ENCODE data around the gene PMVK. TPM values are rescaled to one million over a fixed set of nuclear protein-coding genes. Genes with fewer than 3 reads are reported as not detected.

The PMVK gene
- total and polyA plus RNA-seq, 10 of the 15 experiments (the other 5 are each of a cell fraction or from before 2014, with no cell fraction given) = 6.0 to 121 (median 49.4) TPM

- TF ChIP-seq, protein P1, sequence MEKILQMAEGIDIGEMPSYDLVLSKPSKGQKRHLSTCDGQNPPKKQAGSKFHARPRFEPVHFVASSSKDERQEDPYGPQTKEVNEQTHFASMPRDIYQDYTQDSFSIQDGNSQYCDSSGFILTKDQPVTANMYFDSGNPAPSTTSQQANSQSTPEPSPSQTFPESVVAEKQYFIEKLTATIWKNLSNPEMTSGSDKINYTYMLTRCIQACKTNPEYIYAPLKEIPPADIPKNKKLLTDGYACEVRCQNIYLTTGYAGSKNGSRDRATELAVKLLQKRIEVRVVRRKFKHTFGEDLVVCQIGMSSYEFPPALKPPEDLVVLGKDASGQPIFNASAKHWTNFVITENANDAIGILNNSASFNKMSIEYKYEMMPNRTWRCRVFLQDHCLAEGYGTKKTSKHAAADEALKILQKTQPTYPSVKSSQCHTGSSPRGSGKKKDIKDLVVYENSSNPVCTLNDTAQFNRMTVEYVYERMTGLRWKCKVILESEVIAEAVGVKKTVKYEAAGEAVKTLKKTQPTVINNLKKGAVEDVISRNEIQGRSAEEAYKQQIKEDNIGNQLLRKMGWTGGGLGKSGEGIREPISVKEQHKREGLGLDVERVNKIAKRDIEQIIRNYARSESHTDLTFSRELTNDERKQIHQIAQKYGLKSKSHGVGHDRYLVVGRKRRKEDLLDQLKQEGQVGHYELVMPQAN (conservative IDR thresholded peaks at IDR 0.05) = peak; percentile 67; the same call in 1 of the 2 replicates
- TF ChIP-seq E2F4 (IDR thresholded peaks at IDR 0.05; ENCODE audit: low read depth, low read length) = peak; percentile 56; the same call in 1 of the 2 replicates
- TF ChIP-seq ZSCAN29 (IDR thresholded peaks at IDR 0.05) = no peak
- TF ChIP-seq MYC (IDR thresholded peaks at IDR 0.05; ENCODE audit: insufficient read depth, insufficient read length, insufficient replicate concordance, low read length, severe bottlenecking) = no peak
- TF ChIP-seq, protein P2, sequence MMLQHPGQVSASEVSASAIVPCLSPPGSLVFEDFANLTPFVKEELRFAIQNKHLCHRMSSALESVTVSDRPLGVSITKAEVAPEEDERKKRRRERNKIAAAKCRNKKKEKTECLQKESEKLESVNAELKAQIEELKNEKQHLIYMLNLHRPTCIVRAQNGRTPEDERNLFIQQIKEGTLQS (IDR thresholded peaks at IDR 0.05; ENCODE audit: borderline replicate concordance, extremely low read depth, low read depth, low read length) = no peak
- no peak for TF ChIP-seq NFIC (IDR thresholded peaks at IDR 0.05; ENCODE audit: low read depth, low read length)
- no peak for TF ChIP-seq RCOR1 (conservative IDR thresholded peaks at IDR 0.05; ENCODE audit: low read depth, low read length)
- TF ChIP-seq FOXK2 (IDR thresholded peaks at IDR 0.05) = peak; percentile 99; the same call in 1 of the 2 replicates
- TF ChIP-seq HSF1 (IDR thresholded peaks at IDR 0.05; ENCODE audit: low read depth, low read length) = 0 out of 2 replicates have a peak, but pooled peaks have one; percentile 2
- peak; percentile 99 for TF ChIP-seq SKIL (IDR thresholded peaks at IDR 0.05; ENCODE audit: low read depth, poor library complexity, severe bottlenecking)
- TF ChIP-seq GATAD2B (conservative IDR thresholded peaks at IDR 0.05; ENCODE audit: low read depth) = no peak
- TF ChIP-seq CHD2 (IDR thresholded peaks at IDR 0.05; ENCODE audit: borderline replicate concordance, low read depth, low read length) = peak; percentile 79
- no peak for TF ChIP-seq TCF7 (IDR thresholded peaks at IDR 0.05; ENCODE audit: borderline replicate concordance)
- 0 out of 2 replicates have a peak, but pooled peaks have one; percentile 42 for TF ChIP-seq IRF4 (IDR thresholded peaks at IDR 0.05; ENCODE audit: low read depth, low read length)
- peak; percentile 41; the same call in 1 of the 2 replicates for TF ChIP-seq ZNF687 (IDR thresholded peaks at IDR 0.05)
- no peak for TF ChIP-seq HDAC2 (IDR thresholded peaks at IDR 0.05)
- TF ChIP-seq CREB1 (IDR thresholded peaks at IDR 0.05; ENCODE audit: low read depth) = no peak
Measured at GRCh38 chr1:154937085-154937987, 817 bp upstream of the PMVK start (continued).
